IMR-90 (cell line): ENCODE data around the gene USP17L20.
"Not testable (repeated sequence)": the region's sequence is repeated elsewhere in the genome, so short reads cannot be mapped to it uniquely, and the experiment has no call there.

ENCODE experiments used
- BHLHE40 ChIP-seq: fragments of 150-350 bp; IDR thresholded peaks from 2 replicates; pipeline ENCODE4 v1.6.1; 2016; ENCODE audit warnings: mild to moderate bottlenecking, low read depth, low read length
- FOS ChIP-seq: fragments of 150-350 bp; IDR thresholded peaks from 2 replicates; pipeline ENCODE4 v1.6.1; 2016; ENCODE audit warnings: low read depth, low read length
- MAZ ChIP-seq: IDR thresholded peaks from 2 replicates; pipeline ENCODE4 v1.6.1; 2012; ENCODE audit warnings: low read depth, mild to moderate bottlenecking, low read length, improper control_type of control experiment, moderate library complexity, borderline replicate concordance
- MXI1 ChIP-seq: IDR thresholded peaks from 2 replicates; pipeline ENCODE4 v1.6.1; 2012; ENCODE audit warnings: low read depth, mild to moderate bottlenecking, low read length, moderate library complexity, borderline replicate concordance
- RFX5 ChIP-seq: IDR thresholded peaks from 2 replicates; pipeline ENCODE4 v1.8.0; 2012; ENCODE audit warnings: low read depth, mild to moderate bottlenecking, low read length, moderate library complexity
- USF2 ChIP-seq: fragments of 150-350 bp; IDR thresholded peaks from 2 replicates; pipeline ENCODE4 v1.6.1; 2017; ENCODE audit warnings: mild to moderate bottlenecking, antibody characterized with exemption, low read length, low read depth
- TF ChIP-seq, protein P1 (sequence below): conservative IDR thresholded peaks from 2 replicates; pipeline ENCODE4 v1.5.1; 2012; ENCODE audit warnings: mild to moderate bottlenecking, low read depth, low read length, improper control_type of control experiment

- TF ChIP-seq RFX5, FOS, MAZ, MXI1, USF2, BHLHE40: not testable (repeated sequence)
- TF ChIP-seq, protein P1, sequence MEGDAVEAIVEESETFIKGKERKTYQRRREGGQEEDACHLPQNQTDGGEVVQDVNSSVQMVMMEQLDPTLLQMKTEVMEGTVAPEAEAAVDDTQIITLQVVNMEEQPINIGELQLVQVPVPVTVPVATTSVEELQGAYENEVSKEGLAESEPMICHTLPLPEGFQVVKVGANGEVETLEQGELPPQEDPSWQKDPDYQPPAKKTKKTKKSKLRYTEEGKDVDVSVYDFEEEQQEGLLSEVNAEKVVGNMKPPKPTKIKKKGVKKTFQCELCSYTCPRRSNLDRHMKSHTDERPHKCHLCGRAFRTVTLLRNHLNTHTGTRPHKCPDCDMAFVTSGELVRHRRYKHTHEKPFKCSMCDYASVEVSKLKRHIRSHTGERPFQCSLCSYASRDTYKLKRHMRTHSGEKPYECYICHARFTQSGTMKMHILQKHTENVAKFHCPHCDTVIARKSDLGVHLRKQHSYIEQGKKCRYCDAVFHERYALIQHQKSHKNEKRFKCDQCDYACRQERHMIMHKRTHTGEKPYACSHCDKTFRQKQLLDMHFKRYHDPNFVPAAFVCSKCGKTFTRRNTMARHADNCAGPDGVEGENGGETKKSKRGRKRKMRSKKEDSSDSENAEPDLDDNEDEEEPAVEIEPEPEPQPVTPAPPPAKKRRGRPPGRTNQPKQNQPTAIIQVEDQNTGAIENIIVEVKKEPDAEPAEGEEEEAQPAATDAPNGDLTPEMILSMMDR, result not testable (repeated sequence)
Measured at GRCh38 chr4:9219852-9220251, 38.1 kb upstream of the USP17L20 start, which contains the start of gene USP17L12.
